Colonic mucosa (tissue), 4 donors: Measurements from ENCODE around the gene KL. TPM values are rescaled to one million over a fixed set of nuclear protein-coding genes. Genes with fewer than 3 reads are reported as not detected.

Experiments used
- DNase-seq: peaks from one replicate; pipeline ENCODE4 v3.0.0-alpha.2; 2020
- H3K27ac ChIP-seq: fragments of 200-600 bp; one replicate; pipeline ENCODE4 v1.8.0; 2021
- H3K27me3 ChIP-seq: fragments of 200-600 bp; one replicate; pipeline ENCODE4 v1.8.0; 2021
- H3K36me3 ChIP-seq: fragments of 200-600 bp; one replicate; pipeline ENCODE4 v1.8.0; 2021
- H3K4me1 ChIP-seq: fragments of 200-600 bp; one replicate; pipeline ENCODE4 v1.8.0; 2021; ENCODE audit warnings: mild to moderate bottlenecking
- H3K4me3 ChIP-seq: fragments of 200-600 bp; one replicate; pipeline ENCODE4 v1.8.0; 2021
- H3K9ac ChIP-seq, 2 donors: one replicate each; pipeline ENCODE4 v1.7.0; 2013; ENCODE audit warnings: control low read depth in 2 of 2, low read depth in 2 of 2, low read length in 2 of 2
- H3K9me3 ChIP-seq: fragments of 200-600 bp; one replicate; pipeline ENCODE4 v1.8.0; 2021
- CTCF ChIP-seq: fragments of 200-600 bp; IDR thresholded peaks from one replicate; pipeline ENCODE4 v1.8.0; 2022; ENCODE audit warnings: antibody characterized with exemption, mild to moderate bottlenecking
- intact Hi-C: fragments of 100-400 bp; cut with DNase I; formaldehyde crosslinking; loops from one replicate; pipeline ENCODE4 v1.14.1; 2022
- total RNA-seq, 2 donors: library from RNA; stranded (reverse); fragmentation: NEBNext Ultra II Directional in 1 of 2; extraction: Animal tissue kit (Norgen Biotek cat#: 25700) in 1 of 2; gene quantifications; one replicate each; pipeline ENCODE4 v1.2.1, GENCODE V29; 2021
- donor health status: healthy.
- donor health status: DM: no; HTN: no; CAD: no.
- donor health status: DM: no; HTN: no; CAD: no.

KL gene
- total RNA-seq, 2 donors from 2014 or later = 0.57 to 1.9 TPM

GRCh38 chr13:33026489-33027152, 10.4 kb downstream of the KL start:
- Histone ChIP-seq H3K4me3 (no peak overlapping the region), H3K27me3 (no peaks in the 10 kb centered on the region), H3K9ac (no peak overlapping the region), H3K36me3 (no peaks in the 10 kb centered on the region), H3K27ac (no peak overlapping the region), H3K4me1 (no peaks in the 10 kb centered on the region), H3K9me3 (no peaks in the 10 kb centered on the region)
- TF ChIP-seq CTCF = no peak
- intact Hi-C loops = no loop called here
- DNase-seq = no peak

- H3K9me3 ChIP-seq = no peaks in the 10 kb centered on the region
- H3K4me1 ChIP-seq = no peaks in the 10 kb centered on the region
- H3K27ac ChIP-seq = no peak overlapping the region
- H3K9ac ChIP-seq = no peak overlapping the region
- no peaks in the 10 kb centered on the region for H3K27me3 ChIP-seq
- no peak for DNase-seq
- intact Hi-C loops = no loop called here
- no peaks in the 10 kb centered on the region for H3K36me3 ChIP-seq
- TF ChIP-seq CTCF = no peak
- H3K4me3 ChIP-seq = no peak overlapping the region
Observed at GRCh38 chr13:33028620-33029019, 12.4 kb downstream of the KL start.

- TF ChIP-seq CTCF = no peak
- H3K36me3 ChIP-seq = no peaks in the 10 kb centered on the region
- no peaks in the 10 kb centered on the region for H3K27me3 ChIP-seq
- H3K4me1 ChIP-seq = no peaks in the 10 kb centered on the region
- DNase-seq = no peak
- intact Hi-C loops = no loop called here
- no peaks in the 10 kb centered on the region for H3K9me3 ChIP-seq
- H3K9ac ChIP-seq = no peak overlapping the region
- H3K4me3 ChIP-seq = no peak overlapping the region
- no peak overlapping the region for H3K27ac ChIP-seq
Observed at GRCh38 chr13:33031277-33031676, 15.1 kb downstream of the KL start.

- no peak overlapping the region for H3K9ac ChIP-seq
- H3K9me3 ChIP-seq = no peaks in the 10 kb centered on the region
- H3K36me3 ChIP-seq = no peaks in the 10 kb centered on the region
- TF ChIP-seq CTCF = no peak
- H3K27me3 ChIP-seq = no peaks in the 10 kb centered on the region
- DNase-seq = no peak
- H3K4me1 ChIP-seq = no peaks in the 10 kb centered on the region
- no peak overlapping the region for H3K4me3 ChIP-seq
- intact Hi-C loops = no loop called here
- H3K27ac ChIP-seq = no peak overlapping the region
Observed at GRCh38 chr13:33032037-33032625, 15.9 kb downstream of the KL start.

- no peak overlapping the region for H3K9ac ChIP-seq
Observed at GRCh38 chr13:33033051-33033812, 17.0 kb downstream of the KL start.

More at GRCh38 chr13:33033051-33033812, 17.0 kb downstream of the KL start:
- no peaks in the 10 kb centered on the region for H3K36me3 ChIP-seq
- intact Hi-C loops = no loop called here
- no peak overlapping the region for H3K27ac ChIP-seq
- H3K27me3 ChIP-seq = no peaks in the 10 kb centered on the region
- no peak for TF ChIP-seq CTCF
- H3K4me1 ChIP-seq = no peaks in the 10 kb centered on the region
- no peaks in the 10 kb centered on the region for H3K9me3 ChIP-seq
- DNase-seq = no peak
- H3K4me3 ChIP-seq = no peak overlapping the region
